NCI-H187 treated with DMSO at 0.1 percent for 48 hours (cell line): Measurements from ENCODE around the gene ALG5.

Experiments
- DNase-seq: peaks from one replicate; lab custom pipeline; 2025; lab: John Stamatoyannopoulos, UW

The ALG5 gene

DNA sequence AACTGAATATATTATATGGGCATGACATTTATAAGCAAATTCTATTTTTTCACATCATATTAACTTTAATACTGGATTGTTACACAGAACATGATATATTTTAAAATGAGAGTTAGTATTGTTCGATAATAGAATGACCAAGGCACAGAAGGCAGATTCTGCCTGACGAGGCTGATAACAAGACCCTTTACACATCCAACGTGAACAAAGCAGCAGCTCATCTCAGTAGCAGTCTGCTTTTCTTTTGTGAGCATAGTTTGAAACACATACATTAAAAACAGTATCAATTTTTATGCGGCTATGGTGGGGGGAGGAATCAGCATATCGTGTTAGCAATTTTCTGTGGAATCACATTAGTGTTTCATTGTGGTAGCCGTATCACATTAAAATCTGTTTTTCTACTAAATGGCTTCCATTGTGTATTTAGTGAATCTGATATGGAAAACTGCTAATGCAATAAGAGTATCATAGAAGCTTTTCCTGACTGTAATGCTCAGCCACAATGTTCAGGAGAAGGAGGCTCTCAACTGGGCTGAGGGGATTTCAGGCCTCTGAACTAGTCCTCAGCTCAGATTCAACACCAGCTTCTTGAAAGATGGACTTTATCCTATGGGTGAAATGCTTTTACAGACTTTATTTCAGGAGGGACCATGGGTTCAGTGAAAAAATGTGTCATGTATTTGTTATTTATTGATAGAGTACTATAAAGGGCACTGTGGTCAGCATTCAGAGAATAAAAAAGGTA is 83.1 kb downstream of the ALG5 start:
- no peak for DNase-seq

GRCh38 chr13:36915106-36915505 is 84.0 kb downstream of the ALG5 start:
- DNase-seq, result no peak

- DNase-seq, result no peak
Observed at GRCh38 chr13:36914648-36915047, 84.5 kb downstream of the ALG5 start.

DNA sequence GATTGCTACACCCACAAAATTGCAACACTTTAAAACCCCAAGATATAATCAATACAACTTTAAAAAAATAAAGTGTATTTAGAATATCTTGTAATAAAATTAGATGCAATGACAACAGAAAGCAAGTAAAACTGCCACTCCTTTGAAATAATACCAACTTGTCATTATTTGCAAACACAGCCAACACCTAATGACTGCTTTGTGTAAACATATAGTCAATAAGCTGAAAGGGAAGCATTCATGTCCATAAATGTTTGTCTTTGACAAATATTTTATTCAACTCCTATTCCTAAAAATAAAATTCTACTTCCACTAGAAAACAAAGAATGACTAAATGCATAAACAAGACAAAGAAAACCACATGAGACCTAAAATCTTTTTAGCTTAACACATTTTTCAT is 85.7 kb downstream of the ALG5 start:
- DNase-seq, result no peak

DNA sequence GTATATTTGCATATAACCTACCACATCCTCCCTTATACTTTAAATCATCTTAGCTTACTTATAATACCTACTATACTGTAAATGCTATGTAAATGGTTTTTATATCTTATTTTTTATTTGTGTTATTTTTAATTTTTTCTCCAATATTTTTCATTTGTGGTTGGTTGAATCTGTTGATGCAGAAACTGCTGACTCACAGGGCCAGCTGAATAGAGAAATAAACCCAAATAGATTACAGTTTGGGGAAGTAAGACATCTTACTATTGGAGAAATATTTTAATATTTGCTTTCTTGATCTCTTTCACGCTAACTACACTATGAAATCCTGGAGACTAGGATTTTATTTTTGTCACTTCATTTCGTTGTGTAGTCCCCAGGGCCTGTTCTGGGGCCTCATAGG is 86.2 kb downstream of the ALG5 start:
- DNase-seq, result no peak

DNA sequence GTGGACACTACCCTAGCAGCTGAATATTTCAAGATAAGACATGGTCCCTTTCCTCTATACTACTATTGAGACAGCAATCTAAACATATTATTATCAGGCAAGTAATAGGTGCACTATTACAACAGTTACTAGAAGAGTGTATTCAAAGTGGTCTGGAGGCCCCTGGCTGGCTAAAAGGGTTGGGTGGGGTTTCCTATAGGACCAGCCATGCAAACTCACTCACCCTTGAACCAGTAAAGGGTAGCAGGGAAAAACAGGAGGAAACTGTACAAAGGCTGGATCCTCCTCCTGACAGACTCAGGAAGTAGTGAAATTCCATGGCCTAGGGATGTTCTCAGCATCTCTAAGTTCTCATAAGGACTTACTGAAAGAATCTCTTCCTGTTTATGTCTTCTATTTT is 86.8 kb downstream of the ALG5 start:
- no peak for DNase-seq

DNA sequence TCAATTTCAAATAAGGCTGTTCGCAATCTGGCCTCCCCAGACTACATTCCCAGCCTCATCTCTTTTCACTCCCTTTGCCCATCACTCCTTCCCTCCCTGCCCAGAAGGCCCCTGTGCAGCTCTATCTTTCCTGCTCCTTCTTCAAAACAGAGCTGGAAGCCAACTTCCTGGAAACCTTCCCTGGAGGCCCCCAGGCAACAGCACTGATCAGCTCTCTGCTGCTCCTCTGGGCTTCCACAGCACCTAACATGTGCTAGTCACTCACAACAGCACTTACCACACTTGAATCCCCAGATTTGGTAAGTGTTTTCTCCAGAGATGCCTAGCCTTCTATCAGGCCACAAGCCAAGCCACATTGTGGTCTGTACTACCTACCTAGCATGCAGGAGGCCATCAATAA is 88.6 kb downstream of the ALG5 start:
- DNase-seq, result no peak

GRCh38 chr13:36907821-36908220 is 91.3 kb downstream of the ALG5 start:
- no peak for DNase-seq

GRCh38 chr13:36907266-36907665 is 91.9 kb downstream of the ALG5 start:
- DNase-seq, result no peak

GRCh38 chr13:36905944-36906343 is 93.2 kb downstream of the ALG5 start:
- DNase-seq, result no peak

GRCh38 chr13:36903925-36904595 is 95.1 kb downstream of the ALG5 start:
- DNase-seq, result peak; percentile 86
